D721Med (cell line): ENCODE data around the gene TPP2.

Experiments
- DNase-seq: peaks from one replicate; pipeline ENCODE4 v3.0.0; 2011; ENCODE audit warnings: low spot score; ENCODE audit not compliant: insufficient read length
- FAIRE-seq: peaks from 2 replicates; lab custom pipeline; 2011; peaks lifted over from hg19 to GRCh38; lab: Jason Lieb, UNC
- TF ChIP-seq, protein P1 (sequence below): IDR thresholded peaks from 2 replicates; pipeline ENCODE4 v1.5.1; 2012; ENCODE audit warnings: mild to moderate bottlenecking, control low read depth; ENCODE audit not compliant: insufficient read depth; ENCODE audit errors: missing control alignments

The TPP2 gene

GRCh38 chr13:102680133-102680717, 83.4 kb downstream of the TPP2 start:
- DNase-seq, result no peak
- no peak for FAIRE-seq
- TF ChIP-seq, protein P1, sequence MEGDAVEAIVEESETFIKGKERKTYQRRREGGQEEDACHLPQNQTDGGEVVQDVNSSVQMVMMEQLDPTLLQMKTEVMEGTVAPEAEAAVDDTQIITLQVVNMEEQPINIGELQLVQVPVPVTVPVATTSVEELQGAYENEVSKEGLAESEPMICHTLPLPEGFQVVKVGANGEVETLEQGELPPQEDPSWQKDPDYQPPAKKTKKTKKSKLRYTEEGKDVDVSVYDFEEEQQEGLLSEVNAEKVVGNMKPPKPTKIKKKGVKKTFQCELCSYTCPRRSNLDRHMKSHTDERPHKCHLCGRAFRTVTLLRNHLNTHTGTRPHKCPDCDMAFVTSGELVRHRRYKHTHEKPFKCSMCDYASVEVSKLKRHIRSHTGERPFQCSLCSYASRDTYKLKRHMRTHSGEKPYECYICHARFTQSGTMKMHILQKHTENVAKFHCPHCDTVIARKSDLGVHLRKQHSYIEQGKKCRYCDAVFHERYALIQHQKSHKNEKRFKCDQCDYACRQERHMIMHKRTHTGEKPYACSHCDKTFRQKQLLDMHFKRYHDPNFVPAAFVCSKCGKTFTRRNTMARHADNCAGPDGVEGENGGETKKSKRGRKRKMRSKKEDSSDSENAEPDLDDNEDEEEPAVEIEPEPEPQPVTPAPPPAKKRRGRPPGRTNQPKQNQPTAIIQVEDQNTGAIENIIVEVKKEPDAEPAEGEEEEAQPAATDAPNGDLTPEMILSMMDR, result no peak

DNA sequence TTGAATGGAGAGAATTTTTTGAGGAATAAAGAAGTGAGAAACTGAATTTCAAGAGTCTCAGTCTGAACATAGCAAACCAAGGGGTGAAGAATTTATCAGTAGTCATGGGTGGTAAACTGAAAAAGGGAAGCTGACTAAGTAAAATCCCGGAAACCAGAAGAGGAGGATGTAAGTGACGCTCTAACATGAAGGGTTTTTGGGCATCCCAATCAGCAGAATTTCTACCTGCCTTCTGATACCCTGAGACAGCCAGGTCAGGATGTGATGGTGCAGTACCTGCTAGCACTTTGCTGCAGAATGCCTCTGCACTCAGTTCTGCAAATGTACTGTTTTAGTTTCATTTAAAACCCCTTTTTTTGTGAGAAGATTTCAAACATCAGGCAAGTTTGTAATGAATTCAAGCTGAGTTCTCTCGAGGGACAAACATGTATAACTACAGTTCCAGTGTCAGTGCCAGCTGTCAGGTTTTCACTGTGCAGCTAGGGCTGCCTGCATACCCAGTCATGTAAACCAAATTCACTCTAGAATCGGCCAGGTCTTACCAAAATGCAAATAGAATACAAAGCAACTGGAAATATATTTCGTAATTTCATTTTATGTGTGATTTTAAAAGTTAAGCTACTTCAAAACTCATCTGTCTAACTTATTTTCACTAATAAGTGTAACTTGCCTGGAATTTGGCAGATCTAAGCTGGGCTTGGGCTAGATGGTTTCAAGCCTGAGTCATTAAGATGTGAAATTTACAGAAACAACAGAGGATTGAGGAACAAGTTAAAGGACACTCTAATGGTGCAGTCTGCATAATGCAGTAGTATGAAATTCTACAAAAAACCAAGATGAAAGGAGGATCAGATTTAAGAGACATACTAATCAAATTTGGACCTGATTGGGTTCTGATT, 84.3 kb downstream of the TPP2 start:
- DNase-seq, result no peak
- TF ChIP-seq, protein P1, result no peak
- no peak for FAIRE-seq

- TF ChIP-seq, protein P1, result no peak
- FAIRE-seq (no peak), DNase-seq (no peak)
Measured at GRCh38 chr13:102682211-102682610, 85.4 kb downstream of the TPP2 start.

DNA sequence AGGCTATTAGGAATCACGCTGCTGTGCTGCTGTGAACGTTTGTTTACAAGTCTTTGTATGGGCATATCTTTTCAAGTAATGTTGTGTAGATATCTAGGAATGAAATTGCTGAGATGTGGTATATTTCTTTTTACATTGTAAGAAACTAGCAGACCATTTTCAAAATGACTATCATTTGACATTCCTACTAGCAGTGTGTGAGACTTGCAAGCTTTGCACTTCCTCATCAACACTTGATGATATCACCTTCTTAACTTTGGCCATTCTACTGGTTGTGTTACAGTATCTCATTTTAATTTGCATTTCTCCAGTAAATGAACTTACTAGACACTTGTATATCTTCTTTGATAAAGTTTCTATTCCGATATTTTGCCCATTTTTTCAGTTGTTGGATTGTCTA, 85.9 kb downstream of the TPP2 start:
- FAIRE-seq (no peak), DNase-seq (no peak)
- TF ChIP-seq, protein P1, result no peak

GRCh38 chr13:102683637-102684036, 86.9 kb downstream of the TPP2 start:
- TF ChIP-seq, protein P1, result no peak
- no peak for FAIRE-seq
- no peak for DNase-seq

GRCh38 chr13:102686024-102686423, 89.2 kb downstream of the TPP2 start:
- TF ChIP-seq, protein P1, result no peak
- no peak for FAIRE-seq
- DNase-seq, result no peak

DNA sequence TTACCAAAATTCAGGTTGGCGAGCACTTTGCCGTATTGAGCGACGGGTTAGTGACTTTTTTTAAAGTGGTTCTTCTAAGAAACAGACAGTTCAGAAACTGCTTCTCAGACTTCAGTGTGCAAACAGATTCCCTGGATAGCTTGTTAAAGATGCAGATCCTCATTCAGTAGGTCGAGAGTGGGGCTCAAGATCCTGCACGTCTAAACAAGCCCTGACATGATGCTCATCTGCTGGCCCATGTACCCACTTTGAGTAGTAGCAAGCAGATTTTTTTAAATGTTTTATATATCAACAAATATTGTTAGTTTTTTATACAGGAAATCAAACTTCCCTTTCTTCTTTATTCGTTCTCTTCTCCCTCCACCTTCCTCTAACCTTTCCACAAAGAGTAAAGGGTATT, 90.7 kb downstream of the TPP2 start:
- FAIRE-seq (no peak), DNase-seq (no peak)
- TF ChIP-seq, protein P1, result no peak
